Activated CD8-positive, alpha-beta memory T cell treated with anti-CD3 and anti-CD28 coated beads, Interleukin-2, amount 50 U/mL, for 4 hours (primary cell): Measurements from ENCODE around the gene ODF4.

Experiments
- DNase-seq: peaks from one replicate; pipeline ENCODE4 v3.0.0-alpha.2; 2020

ODF4 gene

GRCh38 chr17:8339540-8339939 is at the start of gene ODF4:
TSS of gene ODF4 (plus strand) at chr17:8339840. CDS start at chr17:8340052, 212 bp downstream.
- DNase-seq = no peak

GRCh38 chr17:8290043-8290442 is 49.6 kb upstream of the ODF4 start:
- no peak for DNase-seq

- DNase-seq = no peak
Measured at GRCh38 chr17:8292639-8293395, 46.8 kb upstream of the ODF4 start.

GRCh38 chr17:8294361-8294760 is 45.3 kb upstream of the ODF4 start:
- DNase-seq = no peak

- DNase-seq = no peak
Measured at GRCh38 chr17:8294814-8295316, 44.8 kb upstream of the ODF4 start.

GRCh38 chr17:8300226-8300625 is 39.4 kb upstream of the ODF4 start:
- DNase-seq = no peak

- peak; percentile 53 for DNase-seq
Measured at GRCh38 chr17:8300627-8301242, 38.9 kb upstream of the ODF4 start.

- DNase-seq = no peak
Measured at GRCh38 chr17:8310601-8311123, 29.0 kb upstream of the ODF4 start.

- no peak for DNase-seq
Measured at GRCh38 chr17:8311131-8311790, 28.4 kb upstream of the ODF4 start.

- DNase-seq = no peak
Measured at GRCh38 chr17:8312251-8312650, 27.4 kb upstream of the ODF4 start.

GRCh38 chr17:8312726-8313600 is 26.7 kb upstream of the ODF4 start:
- no peak for DNase-seq

GRCh38 chr17:8314797-8315763 is 24.6 kb upstream of the ODF4 start:
- no peak for DNase-seq

- no peak for DNase-seq
Measured at GRCh38 chr17:8315764-8316217, 23.8 kb upstream of the ODF4 start.

- no peak for DNase-seq
Measured at GRCh38 chr17:8318010-8318935, 21.4 kb upstream of the ODF4 start.

- no peak for DNase-seq
Measured at GRCh38 chr17:8320262-8320661, 19.4 kb upstream of the ODF4 start.

GRCh38 chr17:8320990-8321389 is 18.6 kb upstream of the ODF4 start:
- DNase-seq = no peak

GRCh38 chr17:8322061-8322460 is 17.6 kb upstream of the ODF4 start:
- DNase-seq = no peak

GRCh38 chr17:8324132-8324531 is 15.5 kb upstream of the ODF4 start:
- no peak for DNase-seq

GRCh38 chr17:8324923-8325322 is 14.7 kb upstream of the ODF4 start:
- no peak for DNase-seq
